SK-N-MC (cell line): Measurements from ENCODE around the gene PTGIS.

ENCODE experiments used
- EZH2 ChIP-seq: fragments of 200-600 bp; sonication (generic); IDR thresholded peaks from one replicate; pipeline ENCODE4 v1.6.1; 2017; ENCODE audit warnings: antibody characterized with exemption
- FOXP2 ChIP-seq: optimal IDR thresholded peaks from 2 replicates; pipeline ENCODE3; 2011; ENCODE audit warnings: mild to moderate bottlenecking, moderate library complexity; ENCODE audit not compliant: insufficient read depth; ENCODE audit errors: extremely low read length, control extremely low read depth
- POLR2AphosphoS5 ChIP-seq: IDR thresholded peaks from 2 replicates; pipeline ENCODE4 v1.6.1; 2012; ENCODE audit warnings: mild to moderate bottlenecking, low read depth, low read length, borderline replicate concordance

- TF ChIP-seq EZH2 (no peak), POLR2AphosphoS5 (no peak), FOXP2 (no peak)
Observed at GRCh38 chr20:49490689-49491088, 77.2 kb downstream of the PTGIS start.
